ENCODE data around the gene FOLR3.

- TF ChIP-seq CTCF (IDR thresholded peaks at IDR 0.05): no peak
- TF ChIP-seq POLR2AphosphoS5 (IDR thresholded peaks at IDR 0.05): no peak
- no peak for TF ChIP-seq POLR2A (IDR thresholded peaks at IDR 0.05)
Measured at GRCh38 chr11:72105888-72106287, 29.6 kb upstream of the FOLR3 start, which contains the start of gene TOMT.
